Activated effector memory CD4-positive, alpha-beta T cell treated with Interleukin-2 at 50 U/mL for 16 hours (primary cell): Measurements from ENCODE around the gene FRMPD2.
"Not testable (repeated sequence)": the region's sequence is repeated elsewhere in the genome, so short reads cannot be mapped to it uniquely, and the experiment has no call there.

Experiments used
- DNase-seq: peaks from one replicate; pipeline ENCODE4 v3.0.0-alpha.2; 2020

FRMPD2 gene

GRCh38 chr10:48249763-48250351 is 24.6 kb downstream of the FRMPD2 start:
- no peak for DNase-seq

DNA sequence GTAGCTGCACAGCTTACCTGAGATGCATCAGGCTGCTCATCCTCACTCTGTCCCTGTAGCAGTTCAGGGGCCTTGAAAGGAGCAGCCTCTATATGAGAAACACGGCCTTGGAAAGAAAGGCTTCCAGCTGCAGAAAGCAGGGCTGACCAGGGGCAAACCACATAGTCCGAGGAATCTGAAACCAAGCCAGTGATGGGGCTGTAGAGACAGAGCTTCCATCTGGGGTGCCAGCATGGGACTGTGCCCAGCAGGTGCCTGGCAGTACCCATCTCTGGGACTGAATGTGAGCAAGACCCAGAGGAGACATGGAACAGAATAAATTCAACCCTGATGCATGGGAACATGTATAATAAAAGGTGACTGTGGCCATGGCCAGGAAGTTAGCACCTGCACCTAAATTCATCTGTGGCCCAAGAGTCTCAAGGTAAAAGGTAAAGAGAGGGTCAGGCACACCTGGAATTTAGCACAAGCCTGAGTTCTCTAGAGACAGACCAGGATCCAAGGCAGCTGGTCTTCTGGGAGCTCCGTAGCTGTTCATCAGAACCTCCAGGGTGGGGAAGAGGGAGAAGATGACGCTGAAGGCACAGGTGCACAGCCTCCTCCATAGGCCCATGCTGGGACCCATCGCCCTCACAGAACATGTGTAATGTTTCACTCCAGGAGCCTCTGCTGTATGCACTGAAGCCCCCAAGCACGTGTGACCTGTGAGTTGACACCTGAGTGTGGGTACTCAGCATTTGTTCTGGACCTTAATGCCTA is 25.3 kb downstream of the FRMPD2 start:
- no peak for DNase-seq

DNA sequence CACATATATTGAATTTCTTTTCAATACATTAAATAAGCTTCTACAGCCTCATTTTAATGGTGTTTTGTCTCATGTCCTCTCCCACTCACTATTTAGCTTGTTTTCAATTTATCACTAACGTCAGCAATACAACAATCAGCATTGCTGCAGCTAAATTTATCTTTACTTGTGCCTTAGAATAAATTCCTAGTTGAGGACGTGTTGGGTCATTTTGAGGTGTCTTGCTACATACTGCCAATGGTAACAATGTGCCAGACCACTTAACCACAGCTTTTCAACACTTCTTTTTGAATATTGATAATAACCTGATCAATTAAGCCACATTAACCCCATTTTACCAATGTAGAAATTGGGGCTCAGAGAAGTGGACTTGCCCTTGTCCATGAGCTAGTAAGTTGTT is 26.0 kb downstream of the FRMPD2 start:
- no peak for DNase-seq

DNA sequence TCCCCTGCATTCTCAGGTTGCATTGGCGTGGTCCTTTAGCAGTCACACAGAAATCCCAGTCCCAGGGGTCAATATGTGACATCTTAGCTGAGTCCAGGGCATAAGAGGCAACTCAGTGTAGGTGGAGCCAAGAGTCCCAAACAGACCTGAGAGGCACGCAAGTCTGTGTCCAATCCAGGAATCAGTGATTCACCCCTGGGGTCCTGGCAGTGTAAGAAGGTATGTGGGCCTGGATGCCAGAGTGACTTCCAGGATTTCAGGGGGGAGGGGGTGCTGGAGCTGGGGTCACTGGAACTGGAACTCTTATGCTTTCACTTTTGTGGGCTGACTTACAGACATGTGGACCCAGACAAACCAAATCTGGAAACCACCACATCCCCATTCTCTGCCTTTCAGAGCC is 26.8 kb downstream of the FRMPD2 start:
- no peak for DNase-seq

- DNase-seq: no peak
These were observed 28.0 kb downstream of the FRMPD2 start for GRCh38 chr10:48246501-48246900.

- no peak for DNase-seq
These were observed 28.5 kb downstream of the FRMPD2 start for GRCh38 chr10:48245977-48246376.

GRCh38 chr10:48243921-48244320 is 30.6 kb downstream of the FRMPD2 start:
- DNase-seq: not testable (repeated sequence)

DNA sequence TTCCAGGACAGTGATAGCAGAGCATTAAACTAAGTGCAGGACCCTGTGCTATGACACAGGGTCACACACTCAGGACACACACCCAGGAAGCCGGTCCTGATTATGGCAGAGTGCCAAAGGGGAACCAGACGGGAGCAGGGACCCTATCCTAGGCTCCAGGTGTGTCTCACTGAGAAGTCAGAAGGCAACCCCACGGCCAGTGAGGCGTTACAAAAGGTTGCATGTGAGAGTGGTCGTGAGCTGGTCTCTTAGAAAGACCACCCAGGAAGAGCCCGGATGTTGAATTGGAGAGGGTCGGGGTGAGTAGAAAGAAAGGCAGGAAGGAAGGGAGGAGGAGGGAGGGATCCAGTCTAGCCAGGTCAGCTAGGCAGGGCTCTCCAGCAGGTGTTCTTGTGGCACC is 31.0 kb downstream of the FRMPD2 start:
- no peak for DNase-seq

DNA sequence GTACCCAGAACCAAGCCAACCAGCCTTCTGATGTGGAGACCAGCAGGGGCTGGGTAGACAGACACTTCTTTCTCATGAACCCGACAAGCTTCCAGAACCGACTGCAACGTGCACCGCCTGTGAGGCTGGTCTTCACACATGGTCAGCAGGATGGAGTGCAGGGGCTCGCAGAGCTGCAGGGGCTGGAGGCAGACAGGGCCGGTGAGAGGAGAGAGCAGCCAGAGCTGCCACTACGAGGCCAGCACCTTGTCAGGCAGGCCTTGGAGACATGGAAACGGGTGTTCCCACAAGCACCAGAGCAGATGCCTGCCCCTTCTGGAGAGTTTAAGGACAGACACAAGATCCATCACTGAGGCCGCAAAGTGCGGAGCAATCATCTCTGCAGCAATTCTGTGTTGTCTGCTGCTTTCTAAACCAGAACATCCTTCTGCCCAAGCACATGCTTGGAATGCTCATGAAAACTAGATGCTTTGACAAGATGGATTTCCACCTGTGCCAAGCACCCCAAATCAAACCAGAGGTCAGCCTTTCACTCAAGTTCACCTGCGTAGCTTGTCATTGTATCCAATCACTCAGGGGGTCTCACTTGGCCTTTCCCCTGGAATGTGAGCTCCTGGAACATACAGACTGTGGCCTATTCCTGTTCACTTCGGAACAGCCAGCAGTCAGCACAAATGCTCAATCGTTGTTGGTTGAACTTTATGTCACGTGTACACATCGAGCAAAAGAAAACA is 32.2 kb downstream of the FRMPD2 start:
- no peak for DNase-seq

- DNase-seq: no peak
These were observed 33.2 kb downstream of the FRMPD2 start for GRCh38 chr10:48241332-48241731.

- no peak for DNase-seq
These were observed 34.3 kb downstream of the FRMPD2 start for GRCh38 chr10:48240196-48240595.

DNA sequence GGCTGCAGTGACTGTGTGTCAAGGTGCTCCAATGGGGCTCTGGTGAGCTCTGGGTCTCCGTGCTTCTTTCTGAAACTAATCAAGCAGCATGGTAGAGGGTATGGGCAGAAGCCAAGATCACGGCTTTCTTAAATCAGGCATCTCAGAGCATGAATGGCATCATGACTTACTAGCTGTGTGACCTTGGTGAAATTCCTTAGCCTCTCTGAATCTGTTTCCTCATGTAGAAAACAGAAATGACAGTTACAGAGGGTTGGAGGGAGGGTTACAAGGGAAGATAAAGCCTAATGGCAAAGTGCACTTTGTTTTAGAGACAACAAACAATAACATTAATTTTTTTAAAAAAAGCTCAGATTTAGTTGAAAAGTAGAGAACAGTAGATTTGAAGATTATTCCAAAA is 34.9 kb downstream of the FRMPD2 start:
- DNase-seq: no peak

GRCh38 chr10:48238826-48239520 is 35.5 kb downstream of the FRMPD2 start:
- DNase-seq: no peak

GRCh38 chr10:48237259-48238250 is 36.9 kb downstream of the FRMPD2 start:
- no peak for DNase-seq

DNA sequence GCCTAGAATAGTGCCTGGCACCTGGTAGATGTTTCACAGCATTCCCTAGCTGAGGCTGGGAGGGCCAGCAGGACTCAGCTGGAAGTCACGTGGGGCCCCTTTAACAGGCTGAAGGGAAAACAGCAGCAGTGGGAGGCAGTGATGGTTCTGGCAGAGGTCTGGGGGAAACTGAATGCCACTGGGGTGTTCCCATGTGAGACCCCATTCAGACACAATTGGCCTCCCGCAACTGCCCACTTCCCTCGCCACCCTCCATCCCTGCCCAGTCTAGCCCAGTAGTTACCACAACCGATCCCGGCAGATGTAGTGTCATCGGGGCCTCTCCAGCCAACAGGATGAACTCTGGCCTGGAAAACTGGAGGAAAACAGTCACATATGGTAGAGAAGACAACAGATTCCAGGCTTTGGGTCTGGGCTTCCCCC is 38.3 kb downstream of the FRMPD2 start:
- DNase-seq: no peak

- no peak for DNase-seq
These were observed 39.0 kb downstream of the FRMPD2 start for GRCh38 chr10:48235501-48235900.

GRCh38 chr10:48234787-48235186 is 39.7 kb downstream of the FRMPD2 start:
- no peak for DNase-seq

DNA sequence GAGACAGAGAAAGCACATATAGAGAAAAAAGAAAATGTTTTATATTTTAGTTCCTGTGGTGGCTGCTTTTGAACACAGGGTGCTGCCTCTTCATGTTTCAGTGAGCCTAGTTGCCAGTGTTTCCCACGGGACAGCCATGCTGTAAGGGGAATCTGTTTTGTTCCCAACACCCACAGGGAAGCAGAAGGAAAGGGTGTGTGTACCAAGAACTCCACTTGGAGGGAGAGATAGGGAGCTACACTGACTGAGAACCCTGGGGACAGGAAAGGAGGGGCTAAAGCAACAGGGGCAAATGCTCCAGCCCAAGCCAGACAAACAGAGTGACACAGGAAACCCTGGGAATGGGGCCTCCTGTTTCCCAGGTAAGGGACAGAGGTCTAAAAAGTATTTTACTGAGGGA is 40.2 kb downstream of the FRMPD2 start:
- DNase-seq: no peak

DNA sequence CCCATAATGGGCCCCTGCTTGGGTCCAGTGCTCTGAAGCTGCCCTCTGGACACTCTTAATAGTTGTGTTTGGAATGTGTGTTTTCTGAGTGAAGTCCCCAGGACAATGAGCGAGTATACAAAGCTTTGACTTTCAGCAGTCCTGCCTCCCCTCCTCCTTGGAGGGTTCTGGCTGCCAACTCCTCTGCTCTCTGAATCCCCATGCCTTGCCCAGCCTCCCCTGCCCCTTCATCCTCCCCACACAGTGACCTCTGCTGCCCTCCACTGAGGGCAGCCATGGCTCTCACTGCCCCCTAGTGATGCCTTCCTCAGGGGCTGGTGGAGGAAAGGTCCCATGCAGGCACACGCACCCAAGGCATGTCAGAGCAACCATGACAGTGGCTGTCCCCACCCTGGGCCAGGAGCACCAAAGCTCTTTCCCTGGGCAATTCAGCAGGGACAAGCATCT is 40.9 kb downstream of the FRMPD2 start:
- DNase-seq: no peak

DNA sequence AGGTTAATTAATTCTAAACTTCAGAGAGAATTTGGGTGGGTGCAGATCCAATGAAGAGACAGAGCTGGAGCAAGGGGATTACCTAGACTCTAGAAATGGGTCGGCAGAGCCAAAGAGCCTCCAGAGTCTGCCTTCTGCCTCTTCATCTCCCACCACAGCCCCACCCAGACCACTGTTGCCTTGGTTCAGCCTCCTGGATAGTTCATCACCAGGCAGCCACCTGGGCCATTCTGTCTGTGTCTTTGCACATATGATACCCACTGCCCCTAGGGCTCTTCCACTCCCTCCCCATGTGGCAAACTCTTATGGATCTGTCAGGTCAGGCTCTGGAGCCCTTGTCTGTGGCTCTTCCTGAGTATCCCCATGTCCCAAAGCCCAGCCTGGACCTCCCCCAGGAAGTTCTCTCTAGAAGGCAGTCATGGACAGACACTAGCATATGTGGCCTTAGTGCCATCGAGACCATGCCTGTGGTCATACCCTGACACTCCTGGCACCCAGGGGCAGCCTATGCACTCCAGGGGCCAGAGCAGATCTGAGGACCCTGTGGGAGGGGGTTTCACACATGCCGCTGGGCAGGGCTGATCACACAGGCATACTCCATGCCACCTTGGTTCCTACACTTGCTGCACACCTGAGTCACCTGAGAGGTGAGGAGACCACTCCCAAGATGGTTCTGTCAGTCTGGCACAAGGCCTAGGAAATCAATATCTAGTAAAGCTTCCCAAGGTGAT is 41.6 kb downstream of the FRMPD2 start:
- no peak for DNase-seq

GRCh38 chr10:48231699-48232315 is 42.7 kb downstream of the FRMPD2 start:
- no peak for DNase-seq
